ENCODE data around the gene MSH2. TPM values are rescaled to one million over a fixed set of nuclear protein-coding genes. Genes with fewer than 3 reads are reported as not detected.

MSH2 gene
- total and polyA plus RNA-seq, 2 of the 13 experiments (the other 11 are each of a cell fraction or from before 2014, with no cell fraction given) = 19.9 to 76.3 TPM

DNA sequence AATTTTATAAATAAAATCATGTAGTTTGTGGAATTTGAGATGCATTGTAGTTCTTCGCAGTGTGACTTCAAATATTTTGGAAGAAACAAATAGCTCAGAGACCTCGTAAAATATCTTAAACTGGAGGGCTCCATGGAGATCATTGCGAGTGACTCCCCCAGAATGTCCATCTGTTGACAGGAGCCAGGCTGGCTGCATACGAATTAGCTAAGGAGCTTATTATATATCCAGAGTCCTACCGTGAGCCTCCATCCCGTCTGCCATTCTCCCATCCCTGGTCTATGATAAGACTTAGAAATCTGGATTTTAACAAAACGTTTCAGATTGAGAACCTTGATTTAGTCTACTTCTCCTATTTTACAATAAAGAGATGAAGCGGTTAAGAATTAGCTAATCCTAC is 80.2 kb downstream of the MSH2 start:
- H3K4me1 ChIP-seq (ENCODE audit: insufficient read depth, low read length) = no peaks in the 10 kb centered on the region
- in situ Hi-C loops (cut with HindIII; ENCODE audit: extremely low pct_ligation_motif_present, low pct_unique_long_range_greater_than_20kb) = no loop called here
- H3K79me2 ChIP-seq (ENCODE audit: insufficient read depth, low read length) = no peaks in the 10 kb centered on the region
- no peak overlapping the region for H3K27ac ChIP-seq (ENCODE audit: extremely low read length, insufficient read depth, low read length)
- no peaks in the 10 kb centered on the region for H3K9me3 ChIP-seq (ENCODE audit: low read length)
- no peak overlapping the region for H3K4me2 ChIP-seq (ENCODE audit: low read depth, low read length)
- no peak for DNase-seq (ENCODE audit: low spot score)
- no peak overlapping the region for H3K9ac ChIP-seq (ENCODE audit: insufficient read depth, low read depth, low read length)
- no peaks in the 10 kb centered on the region for H3K27me3 ChIP-seq (ENCODE audit: control insufficient read depth in 1 of 2, insufficient read depth in 2 of 2, low read length in 2 of 2)
- TF ChIP-seq THAP11 (CRISPR knock-in tag; IDR thresholded peaks at IDR 0.05) (no peak), RBM22 (optimal IDR thresholded peaks at IDR 0.05; ENCODE audit: low read length) (no peak), ZNF30 (CRISPR knock-in tag; IDR thresholded peaks at IDR 0.05) (no peak), ZBTB44 (CRISPR knock-in tag; IDR thresholded peaks at IDR 0.05) (no peak), DPF2 (CRISPR knock-in tag; IDR thresholded peaks at IDR 0.05; ENCODE audit: borderline replicate concordance, low read depth) (no peak)
- H4K20me1 ChIP-seq (ENCODE audit: insufficient read depth, low read length) = no peaks in the 10 kb centered on the region
- 95% methylated on average over 8 of the region's 8 CpGs for WGBS (ENCODE audit: low lambda C conversion rate)
- ATAC-seq = no peak
- CTCF ChIA-PET (ENCODE audit: low intra/inter-chr PET ratio, low total read pairs) = no interaction called here
- no peak overlapping the region for H2AFZ ChIP-seq (ENCODE audit: low read length)
- POLR2A ChIA-PET = no interaction called here
- H3K36me3 ChIP-seq (replicated peaks in 1 of 2; ENCODE audit: control insufficient read depth in 1 of 2, insufficient read depth in 2 of 2, low read length in 2 of 2) = peaks cover 4 to 32% of the 10 kb centered on the region in 2 experiments
- FAIRE-seq = no peak
- no peak overlapping the region for H3K4me3 ChIP-seq (replicated peaks in 1 of 3; ENCODE audit: insufficient read depth in 1 of 3, low read depth in 2 of 3, low read length in 3 of 3)
- intact Hi-C loops (cut with micrococcal nuclease; ENCODE audit: unreplicated experiment) = no loop called here
- no TSS peak for BruUV-seq (replicated peaks)

DNA sequence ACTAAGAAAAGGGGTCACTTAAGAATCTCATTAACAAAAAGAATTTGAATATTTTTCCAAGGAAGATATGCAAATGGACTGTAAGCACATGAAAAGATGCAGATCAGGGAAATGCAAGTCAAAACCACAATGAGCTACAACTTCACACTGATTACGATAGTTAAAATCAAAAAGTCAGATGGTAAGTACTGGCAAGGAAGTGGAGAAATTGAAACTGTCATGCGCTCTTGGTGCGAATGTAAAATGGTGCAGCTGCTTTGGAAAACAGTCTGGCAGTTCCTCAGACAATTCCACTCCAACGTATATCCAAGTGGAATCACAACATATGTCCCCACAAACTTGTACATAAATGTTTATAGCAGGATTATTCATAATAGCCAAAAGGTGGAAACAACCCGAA is 81.4 kb downstream of the MSH2 start:
- intact Hi-C loops (cut with micrococcal nuclease; ENCODE audit: unreplicated experiment) = no loop called here
- BruUV-seq (replicated peaks) = no TSS peak
- Histone ChIP-seq H3K36me3 (replicated peaks in 1 of 2; ENCODE audit: control insufficient read depth in 1 of 2, insufficient read depth in 2 of 2, low read length in 2 of 2) (peaks cover 2 to 27% of the 10 kb centered on the region in 2 experiments), H3K9me3 (ENCODE audit: low read length) (no peaks in the 10 kb centered on the region), H3K4me2 (ENCODE audit: low read depth, low read length) (no peak overlapping the region), H3K4me3 (replicated peaks in 1 of 3; ENCODE audit: insufficient read depth in 1 of 3, low read depth in 2 of 3, low read length in 3 of 3) (no peak overlapping the region), H4K20me1 (ENCODE audit: insufficient read depth, low read length) (no peaks in the 10 kb centered on the region), H3K27me3 (ENCODE audit: control insufficient read depth in 1 of 2, insufficient read depth in 2 of 2, low read length in 2 of 2) (no peaks in the 10 kb centered on the region), H2AFZ (ENCODE audit: low read length) (no peak overlapping the region), H3K27ac (ENCODE audit: extremely low read length, insufficient read depth, low read length) (no peak overlapping the region), H3K79me2 (ENCODE audit: insufficient read depth, low read length) (no peaks in the 10 kb centered on the region), H3K4me1 (ENCODE audit: insufficient read depth, low read length) (no peaks in the 10 kb centered on the region), H3K9ac (ENCODE audit: insufficient read depth, low read depth, low read length) (no peak overlapping the region)
- POLR2A ChIA-PET = no interaction called here
- CTCF ChIA-PET (ENCODE audit: low intra/inter-chr PET ratio, low total read pairs) = no interaction called here
- no peak for TF ChIP-seq ZNF629 (CRISPR knock-in tag; conservative IDR thresholded peaks at IDR 0.05)
- TF ChIP-seq ZMYM2 (CRISPR knock-in tag; IDR thresholded peaks at IDR 0.05) = no peak
- no peak for TF ChIP-seq FLYWCH1 (CRISPR knock-in tag; IDR thresholded peaks at IDR 0.05)
- no peak for TF ChIP-seq GATA4 (IDR thresholded peaks at IDR 0.05; ENCODE audit: borderline replicate concordance, low read depth)
- no peak for TF ChIP-seq XBP1 (CRISPR knock-in tag; IDR thresholded peaks at IDR 0.05)
- DNase-seq (ENCODE audit: low spot score) (no peak), ATAC-seq (no peak), FAIRE-seq (no peak)
- in situ Hi-C loops (cut with HindIII; ENCODE audit: extremely low pct_ligation_motif_present, low pct_unique_long_range_greater_than_20kb) = no loop called here
- 97% methylated on average over 5 of the region's 5 CpGs for WGBS (ENCODE audit: low lambda C conversion rate)
